ENCODE measurements around the gene S100A13. TPM values are rescaled to one million over a fixed set of nuclear protein-coding genes. Genes with fewer than 3 reads are reported as not detected.

Gene S100A13
- total RNA-seq, 2 experiments from 2014 or later: 5.1 to 6.9 TPM

DNA sequence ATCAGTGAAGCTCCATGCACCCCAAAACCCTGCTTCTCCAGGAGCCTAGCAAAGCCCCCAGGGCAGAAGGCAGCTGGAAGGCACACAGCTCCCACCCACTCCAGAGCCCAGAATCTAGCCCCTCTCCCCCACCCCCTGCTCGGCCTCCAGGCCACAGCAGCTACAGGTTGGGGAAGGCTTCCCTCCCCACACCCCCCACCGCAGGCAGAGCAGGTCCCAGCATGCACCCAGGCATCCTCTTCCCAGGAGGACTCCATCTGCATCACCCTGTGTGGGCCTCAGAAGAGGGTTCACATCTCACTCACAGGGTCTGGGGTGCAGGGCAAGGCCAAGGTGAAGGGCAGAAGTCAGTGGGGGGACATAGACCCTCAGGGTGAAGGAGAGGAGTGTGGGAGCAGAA lies 11.9 kb downstream of the S100A13 start:
- CTCF ChIA-PET: no interaction called here
- POLR2A ChIA-PET: interaction anchor here (1.2 kb wide), 1 partner anchor 18 kb away, joined by 3 read pairs; the partner anchor contains the start of gene CHTOP

DNA sequence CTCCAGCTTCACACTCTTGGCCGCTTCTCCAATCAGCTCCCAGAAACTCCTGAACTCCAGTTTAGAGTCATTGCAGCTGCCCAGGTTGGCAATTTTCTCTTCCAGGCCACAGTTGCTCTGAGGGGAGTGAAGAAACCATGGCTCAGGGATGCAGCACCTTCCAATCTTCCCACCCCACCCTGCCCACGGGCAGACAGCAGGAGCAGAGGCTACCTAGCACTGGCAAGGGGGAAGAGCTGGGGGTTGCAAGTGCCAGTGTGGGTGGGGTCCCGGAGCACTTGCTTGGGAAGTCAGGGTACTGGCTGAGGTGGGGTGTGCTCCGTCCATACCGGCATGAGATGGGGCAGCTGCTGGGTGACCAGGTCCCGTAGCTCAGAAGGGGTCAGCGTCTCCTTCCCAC lies 12.4 kb downstream of the S100A13 start:
- ChIA-PET POLR2A (no interaction called here), CTCF (no interaction called here)

DNA sequence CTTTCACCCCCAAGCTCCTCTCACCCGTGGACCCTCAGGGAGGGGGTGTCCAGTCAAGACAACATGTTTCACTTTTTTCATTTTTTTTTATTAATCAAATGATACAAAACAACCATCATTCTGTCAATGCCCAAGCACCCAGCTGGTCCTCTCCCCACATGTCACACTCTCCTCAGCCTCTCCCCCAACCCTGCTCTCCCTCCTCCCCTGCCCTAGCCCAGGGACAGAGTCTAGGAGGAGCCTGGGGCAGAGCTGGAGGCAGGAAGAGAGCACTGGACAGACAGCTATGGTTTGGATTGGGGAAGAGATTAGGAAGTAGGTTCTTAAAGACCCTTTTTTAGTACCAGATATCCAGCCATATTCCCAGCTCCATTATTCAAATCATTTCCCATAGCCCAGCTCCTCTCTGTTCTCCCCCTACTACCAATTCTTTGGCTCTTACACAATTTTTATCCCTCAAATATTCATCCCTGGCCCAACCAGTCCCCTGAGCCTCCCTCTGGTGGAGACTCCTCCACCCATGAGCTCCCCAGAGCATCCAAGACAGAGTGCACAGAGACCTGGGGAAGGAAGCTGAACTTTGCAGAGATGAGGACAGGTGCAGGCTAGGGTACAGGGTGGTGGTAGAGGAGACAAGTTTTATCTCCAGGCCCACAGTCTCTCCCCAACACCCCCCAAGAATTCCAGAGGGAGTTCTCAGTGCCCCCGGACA lies 13.0 kb downstream of the S100A13 start:
- ChIA-PET CTCF (no interaction called here), POLR2A (no interaction called here)

DNA sequence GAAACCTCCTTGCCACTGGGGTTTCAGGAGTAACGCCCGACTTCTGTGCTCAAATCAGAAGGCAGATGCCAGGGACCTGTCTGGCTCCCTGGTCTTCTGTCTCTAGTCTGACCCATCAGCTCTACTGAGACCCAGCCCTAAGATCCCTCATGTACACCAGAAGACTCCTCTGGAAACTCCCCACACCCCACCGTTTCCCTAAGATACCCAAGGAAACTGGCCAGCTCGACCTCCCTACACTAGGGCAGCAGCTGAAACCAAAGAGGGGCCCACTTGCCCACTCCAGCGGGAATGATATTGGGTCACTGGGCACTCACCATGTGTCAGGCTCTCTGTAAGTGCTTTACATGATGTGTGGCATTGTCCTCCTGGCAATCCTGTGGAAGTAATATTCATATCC lies 13.9 kb downstream of the S100A13 start:
- POLR2A ChIA-PET: no interaction called here
- CTCF ChIA-PET: no interaction called here

DNA sequence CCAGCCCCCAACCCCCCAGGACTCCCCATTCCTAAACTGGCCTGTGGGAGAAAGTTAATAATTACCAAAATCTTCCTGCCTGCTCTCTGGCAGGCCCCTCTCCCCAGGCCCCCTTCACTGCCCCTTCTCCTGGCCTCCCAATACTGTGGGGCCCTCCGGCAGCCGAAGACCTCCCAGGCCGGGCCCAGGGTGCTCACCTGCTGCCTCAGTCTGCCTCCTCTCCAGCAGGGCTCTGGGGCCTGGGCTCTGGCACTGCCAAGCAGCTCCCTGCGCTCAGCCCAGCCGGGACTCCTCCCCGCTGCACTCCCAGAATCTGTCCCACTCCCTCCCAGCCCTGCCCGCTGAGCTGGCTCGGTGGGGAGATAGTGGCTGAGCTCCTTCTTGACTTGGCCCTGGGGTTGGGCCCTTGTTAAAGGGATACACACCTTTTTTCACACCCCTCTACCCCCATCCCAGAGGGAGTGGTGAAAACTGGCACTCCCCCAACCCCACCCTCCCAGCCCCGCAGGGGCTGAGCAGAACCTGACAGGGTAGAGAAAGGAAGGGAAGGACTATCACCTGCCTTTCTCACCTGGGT lies 14.5 kb downstream of the S100A13 start, which contains the start of gene S100A16:
S100A16 (minus strand) TSS at position 383 of the 577 bp plus-strand sequence. CDS start 4,986 bp downstream, outside the sequence.
- POLR2A ChIA-PET: no interaction called here
- CTCF ChIA-PET: no interaction called here

DNA sequence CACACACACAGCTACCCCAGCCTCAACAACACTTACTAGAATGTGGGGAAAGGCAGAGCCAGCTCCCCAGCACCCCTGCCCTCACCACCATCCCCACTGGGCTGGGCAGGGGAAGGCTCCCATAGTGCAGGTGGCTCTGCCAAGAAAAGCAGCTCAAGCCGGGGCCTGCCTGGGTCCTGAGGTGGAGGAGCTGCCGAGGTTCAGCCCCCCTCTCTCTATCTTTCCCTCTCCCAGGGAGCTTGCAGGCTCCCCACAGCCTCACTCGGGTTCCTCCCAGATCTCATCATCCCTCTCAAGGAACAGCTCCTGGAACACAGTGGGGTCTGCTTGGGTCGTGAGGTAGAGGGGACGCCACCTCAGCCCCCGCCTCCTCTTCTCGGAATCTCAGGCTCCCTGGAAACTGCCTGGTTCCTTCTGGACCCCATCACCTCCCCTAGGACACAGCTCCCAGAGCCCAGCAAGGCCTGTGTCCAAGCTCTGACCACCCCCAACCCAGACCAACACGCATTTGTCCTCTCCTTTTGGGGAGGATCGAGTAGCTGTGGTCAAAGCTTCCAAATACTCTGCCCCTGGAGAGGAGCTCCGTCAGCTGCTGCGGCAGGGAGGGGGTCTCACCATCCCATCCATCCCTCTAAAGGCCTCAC lies 15.1 kb downstream of the S100A13 start:
- ChIA-PET CTCF (interaction anchor here (1.3 kb wide), 1 partner anchor 10 kb away, joined by 4 read pairs; no protein-coding TSS in a partner anchor), POLR2A (no interaction called here)

DNA sequence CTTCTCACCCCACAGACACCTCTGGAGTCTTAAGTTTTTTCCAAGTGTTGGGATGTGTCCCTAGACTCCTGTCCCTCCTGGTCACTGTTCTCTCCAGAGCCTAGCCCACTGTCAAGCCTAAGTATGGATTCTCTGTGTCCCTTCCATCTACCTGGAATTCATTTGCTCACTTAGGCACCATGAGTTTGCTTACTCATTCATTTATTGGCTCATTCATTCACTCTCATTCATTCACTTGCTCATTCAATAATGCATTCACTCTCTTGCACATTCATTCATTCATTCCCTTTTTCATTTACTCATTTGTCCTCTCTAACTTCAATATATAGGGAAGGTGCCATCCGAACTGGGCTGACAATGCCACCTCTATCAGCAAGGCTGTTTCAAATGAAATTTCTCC lies 15.9 kb downstream of the S100A13 start:
- ChIA-PET CTCF (interaction anchor here (1.3 kb wide), 1 partner anchor 11 kb away, joined by 4 read pairs; no protein-coding TSS in a partner anchor), POLR2A (no interaction called here)

DNA sequence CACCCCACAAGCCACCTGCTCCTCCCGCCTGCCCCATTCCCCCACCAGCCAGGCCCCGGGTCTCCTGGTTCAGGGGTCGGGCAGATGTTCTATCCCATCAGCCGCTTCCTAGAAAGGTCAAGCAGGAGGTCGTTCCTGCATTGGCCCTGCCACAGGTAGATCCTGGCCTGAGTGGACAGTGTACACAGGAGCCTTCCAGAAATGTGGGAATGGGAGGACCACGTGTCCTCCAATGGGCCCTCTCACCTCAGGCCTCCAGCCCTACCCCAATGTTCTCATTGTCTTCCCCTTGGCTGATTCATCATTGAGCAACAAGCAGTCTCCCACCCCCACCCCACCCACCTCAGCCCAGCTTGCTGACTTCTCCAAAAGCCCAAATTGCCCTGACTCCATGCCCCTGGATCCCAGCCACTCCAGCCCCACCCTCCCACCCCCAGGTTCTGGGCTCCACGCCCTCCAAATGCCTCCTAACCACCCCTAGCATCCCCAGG lies 16.4 kb downstream of the S100A13 start:
- ChIA-PET CTCF (no interaction called here), POLR2A (no interaction called here)

DNA sequence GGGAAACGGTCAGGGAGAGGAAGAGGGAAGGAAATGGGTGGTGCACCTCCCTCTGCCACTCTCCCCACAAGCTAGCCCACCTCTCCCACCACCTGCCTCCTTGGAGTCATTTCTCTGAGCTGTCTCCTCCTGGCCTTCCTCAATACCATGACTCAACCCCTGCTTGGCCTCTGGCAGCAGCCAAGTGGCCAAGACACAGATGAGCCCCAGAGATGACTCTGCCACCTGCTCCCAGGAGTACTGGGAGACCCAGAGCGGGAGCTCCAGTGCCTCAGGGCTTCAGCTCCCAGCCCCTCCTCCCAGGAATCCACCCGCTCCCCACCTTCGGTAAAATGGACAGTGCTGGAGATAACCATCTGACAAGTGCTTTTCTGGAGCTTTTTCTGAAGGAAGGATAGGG lies 17.0 kb downstream of the S100A13 start:
- ChIA-PET POLR2A (no interaction called here), CTCF (no interaction called here)

DNA sequence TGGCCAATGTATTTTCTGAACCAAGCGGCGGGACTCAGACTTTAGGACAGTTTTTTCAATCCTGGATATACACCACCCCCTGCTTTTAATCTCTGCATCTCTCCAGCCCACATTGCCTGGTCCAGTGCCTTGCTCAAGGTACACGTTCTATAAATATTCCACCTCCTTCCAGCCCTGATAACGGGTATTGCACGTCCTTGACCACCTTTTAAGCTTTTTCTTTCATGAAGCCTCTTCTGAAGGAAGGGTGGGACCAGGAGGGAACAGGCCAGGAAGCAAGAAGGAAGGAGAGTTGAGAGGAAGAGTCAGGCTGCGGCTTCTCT lies 17.8 kb downstream of the S100A13 start:
- ChIA-PET POLR2A (no interaction called here), CTCF (no interaction called here)

DNA sequence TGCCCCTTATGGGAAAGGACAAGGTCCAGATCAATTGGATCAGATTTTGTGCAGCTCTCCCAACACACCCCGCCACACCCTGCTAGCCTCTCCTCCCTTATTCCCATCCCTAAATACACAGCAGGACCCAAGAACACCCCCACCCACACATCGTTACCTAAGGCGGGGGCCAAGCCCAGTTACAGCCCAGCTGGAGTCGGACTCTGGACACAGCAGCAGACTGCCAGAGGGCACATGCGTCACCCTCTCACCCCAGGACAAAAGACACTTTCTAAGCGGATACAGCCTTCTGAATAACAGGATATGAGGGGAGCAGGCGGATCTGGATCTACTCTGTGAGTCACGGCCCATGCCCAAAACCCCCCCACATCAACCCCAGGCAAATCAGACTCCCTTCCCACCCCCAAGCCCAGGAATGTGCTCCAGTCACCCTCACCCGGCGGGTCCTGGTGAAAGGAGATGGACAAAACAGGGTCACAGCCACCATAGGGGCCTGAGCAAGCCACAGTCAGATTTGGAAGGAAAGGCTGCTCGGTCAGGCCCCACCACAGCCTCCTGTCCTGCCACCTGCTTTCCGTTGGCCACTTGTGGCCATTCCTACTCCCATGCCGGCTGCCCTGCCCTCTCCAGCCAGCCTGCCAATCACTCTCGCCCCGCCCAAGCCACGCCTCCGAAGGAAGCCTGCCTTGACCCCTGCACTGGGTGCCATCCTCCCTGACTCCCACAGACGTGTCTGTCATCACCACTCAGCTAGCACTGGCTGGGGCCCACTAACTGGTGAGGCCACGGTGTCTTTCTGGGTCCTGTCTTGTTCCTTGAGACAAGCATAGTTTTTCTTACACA lies 18.3 kb downstream of the S100A13 start:
- ChIA-PET POLR2A (no interaction called here), CTCF (no interaction called here)

DNA sequence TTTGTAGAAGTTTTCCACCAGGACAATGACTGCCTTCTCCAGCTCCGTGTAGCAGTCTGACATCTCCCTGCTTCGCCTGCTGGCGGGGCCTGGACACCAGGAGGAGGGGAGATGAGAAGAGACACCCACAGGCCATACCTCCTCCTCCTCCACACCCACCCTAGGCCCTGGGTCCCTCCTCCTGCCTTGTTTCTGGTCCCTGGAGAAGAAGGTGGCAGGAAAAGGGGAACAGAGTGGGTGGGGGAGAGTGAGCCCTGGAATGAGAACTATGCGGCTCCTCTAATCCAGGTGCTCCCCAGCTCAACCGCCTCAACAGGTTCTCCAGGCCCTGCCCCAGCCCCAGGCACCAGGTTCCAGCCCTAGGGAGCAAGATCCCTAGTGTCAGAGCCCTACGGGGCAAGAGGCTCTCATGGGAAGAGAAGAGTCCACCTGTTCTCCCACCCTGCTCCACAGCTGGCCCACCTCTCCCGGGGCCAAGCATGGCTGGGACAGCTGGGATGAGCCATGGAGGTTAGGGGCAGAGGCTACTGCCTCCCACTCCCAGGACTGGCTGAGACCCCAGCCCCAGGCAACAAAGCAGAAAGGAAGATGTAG lies 19.1 kb downstream of the S100A13 start:
- ChIA-PET POLR2A (no interaction called here), CTCF (interaction anchor here (1.0 kb wide), 1 partner anchor 97 kb away, joined by 3 read pairs; no protein-coding TSS in a partner anchor)

DNA sequence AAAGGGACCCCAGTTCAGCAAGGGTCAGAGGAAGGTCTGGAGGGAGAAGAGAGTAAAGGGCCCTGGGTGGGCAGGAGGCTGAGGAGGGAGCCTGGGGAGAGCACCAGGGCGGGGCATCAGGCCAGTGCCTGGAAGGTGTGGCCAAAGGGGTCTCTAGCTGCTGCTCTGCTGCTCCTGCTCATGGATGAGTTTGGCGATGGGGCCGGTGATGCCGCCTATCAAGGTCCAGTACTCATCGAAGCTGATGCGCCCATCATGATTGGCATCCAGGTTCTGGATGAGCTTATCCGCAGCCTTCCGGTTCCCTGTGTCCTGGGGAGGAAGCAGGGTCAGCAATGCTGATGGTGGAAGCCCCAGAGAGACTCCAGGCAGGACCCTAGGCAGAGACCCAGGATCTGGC lies 19.9 kb downstream of the S100A13 start:
- POLR2A ChIA-PET: no interaction called here
- CTCF ChIA-PET: interaction anchor here (1.0 kb wide), 1 partner anchor 97 kb away, joined by 3 read pairs; no protein-coding TSS in a partner anchor

DNA sequence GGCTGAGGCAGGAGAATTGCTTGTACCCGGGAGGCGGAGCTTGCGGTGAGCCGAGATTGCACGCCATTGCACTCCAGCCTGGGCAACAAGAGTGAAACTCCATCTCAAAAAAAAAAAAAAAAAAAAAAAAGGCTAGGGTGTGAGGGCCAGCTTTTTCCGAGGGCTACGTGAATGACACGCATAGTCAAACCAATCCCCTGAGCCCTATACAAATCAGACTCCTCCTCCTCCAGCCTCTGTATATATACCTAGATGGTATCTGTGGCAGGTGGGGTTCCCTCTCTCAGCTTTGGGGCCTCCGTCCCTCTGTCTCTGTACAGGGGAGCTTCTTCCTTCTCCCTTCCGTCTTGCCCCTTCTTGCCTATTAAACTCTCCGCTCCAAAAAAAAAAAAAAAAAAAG lies 21.1 kb downstream of the S100A13 start:
- ChIA-PET CTCF (interaction anchor here (0.7 kb wide), 1 partner anchor 34 kb away, joined by 4 read pairs; no protein-coding TSS in a partner anchor), POLR2A (no interaction called here)

DNA sequence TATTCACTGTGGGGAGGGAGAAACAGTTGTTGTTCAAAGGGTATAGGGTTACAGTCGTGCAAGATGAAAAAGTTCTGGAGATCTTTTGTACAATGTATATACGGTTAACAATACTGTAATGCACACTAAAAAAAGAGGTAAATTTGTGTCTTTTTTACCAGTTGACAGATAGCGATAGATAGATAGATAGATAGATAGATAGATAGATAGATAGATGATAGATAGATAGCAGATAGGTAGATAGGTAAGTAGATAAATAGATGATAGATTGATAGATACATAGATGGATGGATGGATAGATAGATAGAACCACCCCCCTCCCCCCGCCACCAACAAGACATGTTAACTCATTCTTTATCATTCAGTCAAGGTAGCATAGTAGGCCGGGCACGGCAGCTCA lies 24.6 kb downstream of the S100A13 start:
- ChIA-PET CTCF (no interaction called here), POLR2A (no interaction called here)

DNA sequence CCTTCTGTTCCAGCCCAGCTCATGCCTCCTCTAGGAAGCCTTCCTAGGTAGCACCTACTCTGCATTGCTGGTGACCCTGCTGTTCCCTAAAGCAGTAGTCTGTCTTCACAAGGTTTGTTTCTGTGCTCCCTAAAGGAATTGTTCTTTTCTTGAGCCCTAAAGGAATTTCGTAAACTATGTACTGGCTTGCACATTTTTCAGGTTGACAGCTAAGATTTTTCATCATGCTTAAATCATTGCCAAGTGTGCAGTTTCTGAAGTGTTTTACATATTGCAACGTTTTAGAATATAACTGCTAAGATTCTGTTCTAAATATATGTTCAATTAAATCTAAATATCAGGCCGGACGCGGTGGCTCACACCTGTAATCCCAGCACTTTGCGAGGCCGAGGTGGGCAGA lies 27.5 kb downstream of the S100A13 start:
- POLR2A ChIA-PET: no interaction called here

DNA sequence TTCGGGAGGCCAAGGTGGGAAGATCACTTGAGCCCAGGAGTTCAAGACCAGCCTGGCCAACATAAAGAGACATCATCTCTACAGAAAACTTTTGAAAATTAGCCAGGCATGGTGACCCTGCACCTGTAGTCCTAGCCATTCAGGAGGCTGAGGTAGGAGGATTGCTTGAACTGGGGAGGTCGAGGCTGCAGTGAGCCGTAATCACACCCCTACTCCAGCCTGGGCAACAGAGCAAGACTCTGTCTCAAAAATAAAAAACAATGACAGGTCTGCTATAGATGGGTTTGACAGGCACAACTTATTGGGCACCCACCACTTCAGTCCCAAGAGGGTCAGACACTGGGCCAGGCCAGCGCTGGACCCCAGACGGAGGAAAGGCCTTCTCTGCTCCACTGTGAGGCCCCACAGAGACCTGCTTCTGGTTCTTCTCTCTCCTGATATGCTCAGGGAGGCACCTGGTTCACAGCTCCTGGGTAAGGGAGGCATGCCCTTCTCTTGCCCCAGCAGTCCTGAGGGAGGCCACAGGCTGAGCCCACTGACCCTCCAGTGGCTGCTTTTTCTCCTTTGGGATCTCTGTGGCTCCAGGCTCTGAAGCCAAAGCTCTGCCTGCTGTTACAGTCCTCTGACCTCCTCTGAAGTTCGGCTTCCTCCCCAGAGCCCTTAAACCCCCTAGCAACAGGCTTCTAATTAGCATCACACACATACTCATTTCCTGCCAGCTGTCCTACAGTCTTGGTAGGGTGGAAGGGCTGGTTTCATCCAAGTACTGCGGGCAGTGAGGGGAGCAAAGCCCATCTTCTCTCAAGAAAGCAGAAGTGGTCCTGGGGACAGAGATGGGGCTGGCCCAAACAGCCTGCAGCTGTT lies 28.8 kb downstream of the S100A13 start:
- POLR2A ChIA-PET: interaction anchor here (0.6 kb wide), 1 partner anchor 137 kb away, joined by 4 read pairs; no protein-coding TSS in a partner anchor
- CTCF ChIA-PET: interaction anchor here (1.8 kb wide), 1 partner anchor 88 kb away, joined by 5 read pairs; no protein-coding TSS in a partner anchor

More for the DNA sequence above, 27.5 kb downstream of the S100A13 start:
- CTCF ChIA-PET: interaction anchor here (0.6 kb wide), 1 partner anchor 95 kb away, joined by 3 read pairs; no protein-coding TSS in a partner anchor

DNA sequence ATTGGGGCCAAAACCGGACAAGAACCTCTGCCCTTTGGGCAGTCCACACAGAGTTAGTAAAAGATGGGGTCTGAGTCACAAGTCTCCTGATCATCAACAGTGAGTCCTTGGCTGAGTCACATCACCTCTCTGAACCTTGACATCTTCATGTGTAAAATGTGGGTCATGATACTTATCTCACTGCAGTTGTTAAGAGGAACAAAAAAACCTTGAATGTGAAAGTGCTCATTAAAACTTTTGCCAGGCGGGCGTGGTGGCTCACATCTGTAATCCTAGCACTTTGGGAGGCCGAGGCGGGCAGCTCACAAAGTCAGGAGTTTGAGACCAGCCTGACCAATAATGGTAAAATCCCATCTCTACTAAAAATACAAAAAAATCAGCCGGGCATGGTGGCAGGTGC lies 30.1 kb downstream of the S100A13 start:
- ChIA-PET CTCF (interaction anchor here (0.6 to 1.8 kb wide), 2 partner anchors 43 to 86 kb away, joined by 3 to 5 read pairs; no protein-coding TSS in a partner anchor), POLR2A (no interaction called here)

Measured in activated CD8-positive, alpha-beta memory T cell treated with anti-CD3 and anti-CD28 coated beads for 36 hours (primary cell).